ENCODE data around the gene RPL7L1.

Gene RPL7L1

GRCh38 chr6:42936398-42936797, 57.0 kb downstream of the RPL7L1 start:
- no peak for DNase-seq

GRCh38 chr6:42937548-42938427, 58.4 kb downstream of the RPL7L1 start:
- DNase-seq, result no peak

- DNase-seq, result no peak
Measured at GRCh38 chr6:42938428-42938796, 59.0 kb downstream of the RPL7L1 start.

GRCh38 chr6:42938987-42939809, 59.8 kb downstream of the RPL7L1 start:
- DNase-seq, result no peak
